K562 (cell line): Measurements from ENCODE around the gene RARA. TPM values are rescaled to one million over a fixed set of nuclear protein-coding genes. Genes with fewer than 3 reads are reported as not detected.

Source experiments
- ADNP ChIP-seq: fragments of 200-800 bp; sonication (Bioruptor generic); IDR thresholded peaks from 2 replicates; pipeline ENCODE4 v1.6.1; 2016; ENCODE audit warnings: missing genetic modification characterization, missing compliant biosample characterization
- CREM ChIP-seq: IDR thresholded peaks from 2 replicates; pipeline ENCODE4 v1.6.1; 2014; ENCODE audit warnings: antibody characterized with exemption, low read depth
- CTBP1 ChIP-seq: fragments of 450-650 bp; IDR thresholded peaks from 2 replicates; pipeline ENCODE4 v1.6.1; 2016; ENCODE audit warnings: borderline replicate concordance
- CTCFL ChIP-seq: IDR thresholded peaks from 2 replicates; pipeline ENCODE4 v1.6.1; 2011; ENCODE audit warnings: borderline replicate concordance, low read depth, mild to moderate bottlenecking, moderate library complexity, low read length; ENCODE audit not compliant: insufficient read depth, poor library complexity, severe bottlenecking
- E2F6 ChIP-seq, 2 experiments: IDR thresholded peaks; 2 replicates each; pipeline ENCODE4 v1.6.1; 2011; ENCODE audit warnings: borderline replicate concordance in 1 of 2, control low read depth in 1 of 2, low read depth in 1 of 2, low read length in 1 of 2, mild to moderate bottlenecking in 1 of 2, mixed read lengths in 1 of 2, moderate library complexity in 1 of 2; ENCODE audit not compliant: insufficient read depth in 1 of 2, insufficient read length in 1 of 2, poor library complexity in 1 of 2, severe bottlenecking in 1 of 2; ENCODE audit errors: extremely low read depth in 1 of 2
- GATAD2B ChIP-seq: fragments of 450-650 bp; IDR thresholded peaks from 2 replicates; pipeline ENCODE4 v1.6.1; 2017; ENCODE audit warnings: mild to moderate bottlenecking, borderline replicate concordance
- HMGXB4 ChIP-seq: sonication (generic); formaldehyde crosslinking; IDR thresholded peaks from 2 replicates; pipeline ENCODE4 v1.8.1; 2023; ENCODE audit warnings: mild to moderate bottlenecking, missing genetic modification reagents
- KDM4B ChIP-seq, 2 experiments: fragments of 450-650 bp in 1 of 2; sonication (generic) in 1 of 2; IDR thresholded peaks; 2 replicates each; pipeline ENCODE4 v1.6.1; 2016 to 2017; ENCODE audit warnings: borderline replicate concordance in 2 of 2, antibody characterized with exemption in 1 of 2, low read depth in 1 of 2, mild to moderate bottlenecking in 1 of 2
- NR2C2 ChIP-seq, 2 experiments: fragments of 200-800 bp in 1 of 2; sonication (Bioruptor generic) in 1 of 2; sonication (generic) in 1 of 2; formaldehyde crosslinking in 1 of 2; IDR thresholded peaks; 2 replicates each; pipeline versions ENCODE4 v1.6.1 to v1.8.0; 2016 to 2022; ENCODE audit warnings: mild to moderate bottlenecking in 1 of 2, missing compliant biosample characterization in 1 of 2, missing genetic modification characterization in 1 of 2, missing genetic modification reagents in 1 of 2
- PHF8 ChIP-seq: fragments of 200-600 bp; sonication (generic); IDR thresholded peaks from 2 replicates; pipeline ENCODE4 v1.6.1; 2012; ENCODE audit warnings: mixed run types, mild to moderate bottlenecking, inconsistent platforms, low read length, moderate library complexity, borderline replicate concordance
- PML ChIP-seq: IDR thresholded peaks from 2 replicates; pipeline ENCODE4 v1.6.1; 2012; ENCODE audit warnings: low read length, inconsistent platforms
- POLR2G ChIP-seq: fragments of 200-400 bp; formaldehyde crosslinking; IDR thresholded peaks from 2 replicates; pipeline ENCODE4 v1.6.1; 2017; ENCODE audit warnings: low read depth, mild to moderate bottlenecking, antibody characterized with exemption, low read length, moderate library complexity
- SIN3A ChIP-seq, 2 experiments: fragments of 150-350 bp in 1 of 2; IDR thresholded peaks; 2 replicates each; pipeline ENCODE4 v1.6.1; 2011 to 2016; ENCODE audit warnings: borderline replicate concordance in 2 of 2, low read depth in 2 of 2, low read length in 2 of 2, mild to moderate bottlenecking in 2 of 2, moderate library complexity in 2 of 2; ENCODE audit not compliant: control insufficient read depth in 1 of 2
- SP2 ChIP-seq: IDR thresholded peaks from 2 replicates; pipeline ENCODE4 v1.6.1; 2011; ENCODE audit warnings: mild to moderate bottlenecking, low read depth, low read length, moderate library complexity; ENCODE audit not compliant: poor library complexity, severe bottlenecking; ENCODE audit errors: extremely low read depth
- THAP7 ChIP-seq: fragments of 250-450 bp; sonication (Bioruptor Pico); IDR thresholded peaks from 2 replicates; pipeline ENCODE4 v1.5.0; 2021
- ZNF639 ChIP-seq, 2 experiments: fragments of 200-800 bp in 1 of 2; sonication (Bioruptor generic) in 1 of 2; sonication (generic) in 1 of 2; formaldehyde crosslinking in 1 of 2; IDR thresholded peaks in 1 of 2; conservative IDR thresholded peaks in 1 of 2; 2 replicates each; pipeline versions ENCODE4 v1.5.0 to v1.6.1; 2016 to 2020; ENCODE audit warnings: missing compliant biosample characterization in 1 of 2, missing genetic modification characterization in 1 of 2, missing genetic modification reagents in 1 of 2
- polyA plus RNA-seq, 8 experiments: library from polyadenylated mRNA; depleted of rRNA in 4 of 8; stranded (reverse) in 5 of 8; unstranded in 3 of 8; fragments of >200 nt; fragmentation: Nextera tagmentation in 2 of 8; fragmentation: Illumina TruSeq in 1 of 8; extraction: Ambion mirVana in 2 of 8; extraction: Trizol in 1 of 8; gene quantifications; 2 replicates each; pipeline versions ENCODE4 v1.2.1 to v1.2.3, GENCODE V29; 2011 to 2014; ENCODE audit warnings: inconsistent platforms in 1 of 8, missing spikeins in 1 of 8
- total RNA-seq, 7 experiments: library from RNA; depleted of rRNA in 6 of 7; stranded (reverse); fragments of >200 nt in 6 of 7; fragmentation: Illumina TruSeq in 2 of 7; extraction: Trizol in 2 of 7; gene quantifications; 2 replicates each; pipeline versions ENCODE4 v1.2.1 to v1.2.3, GENCODE V29; 2011 to 2021; ENCODE audit warnings: low replicate concordance in 1 of 7

Gene RARA
- total and polyA plus RNA-seq, 9 of the 15 experiments (the other 6 are each of a cell fraction or from before 2014, with no cell fraction given), result 0.10 to 28.0 (median 7.9) TPM

- peak in 1 of 2 experiments; percentile 77; a peak in 2 of 4 replicates for TF ChIP-seq ZNF639 (CRISPR knock-in tag; conservative IDR thresholded peaks at IDR 0.05 in 1 of 2, IDR thresholded peaks at IDR 0.05 in 1 of 2)
- TF ChIP-seq GATAD2B, result peak; percentile 17; the same call in 1 of the 2 replicates
- TF ChIP-seq NR2C2 (CRISPR knock-in tag; IDR thresholded peaks at IDR 0.05), result no peak
- TF ChIP-seq NR2C2 (tag; IDR thresholded peaks at IDR 0.05), result peak; percentile 55; the same call in 1 of the 2 replicates
- TF ChIP-seq CREM, result no peak
- TF ChIP-seq SIN3A (IDR thresholded peaks at IDR 0.05; ENCODE audit: borderline replicate concordance in 2 of 2, control insufficient read depth in 1 of 2, low read depth in 2 of 2, low read length in 2 of 2), result 0 out of 4 replicates have a peak, but pooled peaks of 1 of the 2 experiments have one; percentile 14
- TF ChIP-seq ADNP, result no peak
- peak; percentile 48; the same call in 1 of the 2 replicates for TF ChIP-seq PHF8
- peak in 1 of 2 experiments; percentile 71 for TF ChIP-seq E2F6 (IDR thresholded peaks at IDR 0.05; ENCODE audit: borderline replicate concordance in 1 of 2, extremely low read depth in 1 of 2, insufficient read depth in 1 of 2, insufficient read length in 1 of 2, low read depth in 1 of 2, low read length in 1 of 2, poor library complexity in 1 of 2, severe bottlenecking in 1 of 2)
- no peak for TF ChIP-seq PML
- TF ChIP-seq CTCFL, result peak; percentile 4
- peak; percentile 37 for TF ChIP-seq POLR2G
- peak; percentile 34; the same call in 1 of the 2 replicates for TF ChIP-seq CTBP1
- TF ChIP-seq SP2, result no peak
- 0 out of 2 replicates have a peak, but pooled peaks have one; percentile 70 for TF ChIP-seq HMGXB4 (CRISPR knock-in tag)
- TF ChIP-seq THAP7 (CRISPR knock-in tag), result 0 out of 2 replicates have a peak, but pooled peaks have one; percentile 30
- 0 out of 4 replicates have a peak, but pooled peaks of 1 of the 2 experiments have one; percentile 1 for TF ChIP-seq KDM4B (IDR thresholded peaks at IDR 0.05; ENCODE audit: borderline replicate concordance in 2 of 2, low read depth in 1 of 2)
Measured at GRCh38 chr17:40363111-40363827, 54.3 kb downstream of the RARA start (continued).
